Activated CD8-positive, alpha-beta memory T cell treated with anti-CD3 and anti-CD28 coated beads for 36 hours (primary cell): ENCODE measurements around the gene TGFBR1. TPM values are rescaled to one million over a fixed set of nuclear protein-coding genes. Genes with fewer than 3 reads are reported as not detected.

ENCODE experiments used
- CTCF ChIA-PET: fragments of 350-600 bp; sonication (Branson Sonifier 250); formaldehyde crosslinking; loops from one replicate; lab custom pipeline; 2021; ENCODE audit warnings: antibody characterized with exemption; lab: Charles Lee
- POLR2A ChIA-PET: fragments of 350-600 bp; sonication (Branson Sonifier 250); formaldehyde crosslinking; loops from one replicate; lab custom pipeline; 2021; ENCODE audit warnings: antibody characterized with exemption; lab: Charles Lee
- total RNA-seq, 2 experiments: library from RNA; stranded (reverse); gene quantifications; one replicate each; pipeline ENCODE4 v1.2.3, GENCODE V29; 2021

The TGFBR1 gene
- total RNA-seq, 2 experiments from 2014 or later, result 39.7 to 41.7 TPM

GRCh38 chr9:99121604-99122003 lies 16.7 kb downstream of the TGFBR1 start:
- ChIA-PET POLR2A (no interaction called here), CTCF (interaction anchor here (0.6 kb wide), 1 partner anchor 64 kb away, joined by 3 read pairs; no protein-coding TSS in a partner anchor)

GRCh38 chr9:99124534-99125255 lies 19.8 kb downstream of the TGFBR1 start:
- CTCF ChIA-PET, result no interaction called here

GRCh38 chr9:99125446-99125845 lies 20.5 kb downstream of the TGFBR1 start:
- CTCF ChIA-PET, result no interaction called here
- POLR2A ChIA-PET, result no interaction called here

More at GRCh38 chr9:99124534-99125255, 19.8 kb downstream of the TGFBR1 start:
- POLR2A ChIA-PET, result no interaction called here

DNA sequence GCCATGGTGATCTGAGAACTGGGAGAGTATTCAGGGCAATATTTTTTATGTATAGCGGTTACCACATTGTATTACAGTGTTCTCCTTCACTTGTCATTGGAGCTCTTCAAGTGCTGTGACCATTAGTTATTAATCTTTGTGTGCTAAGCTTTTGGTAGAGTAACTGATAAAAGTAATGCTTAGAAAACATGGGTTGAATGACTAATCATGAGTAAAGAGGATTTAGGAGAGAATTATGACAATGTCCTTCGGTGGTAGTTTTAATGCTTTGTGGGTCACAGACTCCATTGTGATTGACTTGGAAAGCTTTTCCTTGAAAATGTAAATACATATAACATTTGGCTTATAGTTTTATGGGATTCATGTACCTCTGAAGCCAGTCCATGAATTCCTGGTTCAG lies 21.4 kb downstream of the TGFBR1 start:
- POLR2A ChIA-PET, result no interaction called here

GRCh38 chr9:99127356-99128132 lies 22.6 kb downstream of the TGFBR1 start:
- POLR2A ChIA-PET, result interaction anchor here (0.5 kb wide), 1 partner anchor 61 kb away, joined by 7 read pairs; no protein-coding TSS in a partner anchor
- CTCF ChIA-PET, result interaction anchor here (0.7 to 2.0 kb wide), 3 partner anchors 9 to 70 kb away, joined by 3 to 6 read pairs (median 5); no protein-coding TSS in a partner anchor

More for the DNA sequence above, 21.4 kb downstream of the TGFBR1 start:
- CTCF ChIA-PET, result interaction anchor here (1.4 kb wide), 1 partner anchor 14 kb away, joined by 5 read pairs; no protein-coding TSS in a partner anchor

- CTCF ChIA-PET, result interaction anchor here (2.0 kb wide), 1 partner anchor 70 kb away, joined by 6 read pairs; no protein-coding TSS in a partner anchor
- POLR2A ChIA-PET, result interaction anchor here (0.5 kb wide), 1 partner anchor 61 kb away, joined by 7 read pairs; no protein-coding TSS in a partner anchor
Observed at GRCh38 chr9:99128133-99128406, 23.2 kb downstream of the TGFBR1 start.

DNA sequence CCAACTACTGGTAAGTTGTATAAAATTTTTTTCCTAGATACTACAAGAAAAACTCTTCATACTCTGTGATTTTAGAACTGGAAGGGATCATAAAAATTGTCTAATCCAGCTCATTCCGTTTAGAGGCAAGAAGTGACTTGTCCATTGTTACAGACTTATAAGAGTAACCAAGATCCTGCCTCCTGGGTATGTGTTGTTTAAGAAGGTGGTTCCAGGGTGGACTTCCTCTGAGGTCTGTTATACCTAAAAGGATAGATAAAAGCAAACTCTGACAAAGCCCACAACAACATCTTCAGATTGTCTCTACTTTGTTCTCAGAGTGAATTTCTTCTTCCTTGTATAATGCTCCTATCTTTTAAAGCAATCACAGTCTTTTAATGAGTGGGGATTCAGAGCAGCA lies 24.2 kb downstream of the TGFBR1 start:
- ChIA-PET POLR2A (no interaction called here), CTCF (no interaction called here)

GRCh38 chr9:99130069-99130468 lies 25.2 kb downstream of the TGFBR1 start:
- POLR2A ChIA-PET, result no interaction called here
- CTCF ChIA-PET, result no interaction called here

- CTCF ChIA-PET, result interaction anchor here (1.3 kb wide), 1 partner anchor 29 kb away, joined by 3 read pairs; the partner anchor contains the start of gene TGFBR1
- POLR2A ChIA-PET, result interaction anchor here (0.7 kb wide), 1 partner anchor 118 kb away, joined by 9 read pairs; no protein-coding TSS in a partner anchor
Observed at GRCh38 chr9:99133145-99133544, 28.2 kb downstream of the TGFBR1 start.

DNA sequence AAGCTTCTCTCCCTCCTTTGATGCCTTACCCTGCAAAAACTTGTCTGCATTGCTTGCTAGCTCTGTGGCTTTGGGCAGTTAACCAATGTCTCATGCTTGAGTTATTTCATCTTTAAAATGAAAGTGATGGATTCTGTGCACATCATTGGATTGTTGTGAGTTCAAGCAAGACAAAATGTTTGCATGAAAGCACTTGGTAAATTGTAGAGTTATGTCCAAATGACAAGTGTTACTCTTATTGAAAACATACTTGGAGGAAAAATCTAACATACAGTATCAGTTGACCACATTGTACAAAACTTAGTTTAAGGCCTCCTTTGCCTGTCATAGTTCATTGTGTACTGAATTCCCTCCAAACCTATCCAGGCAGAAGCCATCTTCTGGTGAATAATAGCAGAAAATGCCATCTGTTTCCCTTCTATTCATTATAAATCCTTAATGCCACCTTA lies 30.0 kb downstream of the TGFBR1 start:
- CTCF ChIA-PET, result interaction anchor here (1.2 kb wide), 1 partner anchor 136 kb away, joined by 3 read pairs; no protein-coding TSS in a partner anchor
- POLR2A ChIA-PET, result no interaction called here

DNA sequence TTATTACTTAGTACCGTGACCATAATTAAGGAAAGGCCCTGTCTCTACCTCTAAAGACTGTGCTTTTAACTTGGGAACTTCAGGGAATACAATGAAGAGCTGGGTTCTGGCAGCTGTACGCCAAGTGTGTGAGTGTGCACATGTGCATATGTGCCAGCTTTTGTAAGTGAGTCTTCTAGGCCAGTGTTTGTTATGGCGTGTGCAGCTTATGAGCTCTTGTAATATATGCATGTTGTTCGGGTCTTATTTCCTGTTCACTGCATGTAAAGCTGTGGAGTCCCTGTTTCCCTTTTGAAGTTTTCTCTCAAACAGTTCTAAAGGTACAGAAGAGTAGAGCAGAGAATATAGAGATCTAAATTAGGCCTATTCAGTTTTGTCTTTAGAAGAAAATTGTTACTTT lies 30.5 kb downstream of the TGFBR1 start:
- CTCF ChIA-PET, result no interaction called here

GRCh38 chr9:99137225-99137624 lies 32.3 kb downstream of the TGFBR1 start:
- CTCF ChIA-PET, result interaction anchor here (2.8 kb wide), 1 partner anchor 139 kb away, joined by 10 read pairs; no protein-coding TSS in a partner anchor
- POLR2A ChIA-PET, result no interaction called here

More for the DNA sequence above, 30.5 kb downstream of the TGFBR1 start:
- POLR2A ChIA-PET, result interaction anchor here (0.6 kb wide), 2 partner anchors 63 to 162 kb away, joined by 4 to 7 read pairs; no protein-coding TSS in a partner anchor

GRCh38 chr9:99137891-99138290 lies 33.0 kb downstream of the TGFBR1 start:
- ChIA-PET CTCF (interaction anchor here (2.8 kb wide), 1 partner anchor 140 kb away, joined by 10 read pairs; no protein-coding TSS in a partner anchor), POLR2A (no interaction called here)

GRCh38 chr9:99138424-99139284 lies 33.7 kb downstream of the TGFBR1 start:
- ChIA-PET CTCF (interaction anchor here (1.0 to 2.8 kb wide), 2 partner anchors 138 to 141 kb away, joined by 3 to 10 read pairs; no protein-coding TSS in a partner anchor), POLR2A (no interaction called here)

DNA sequence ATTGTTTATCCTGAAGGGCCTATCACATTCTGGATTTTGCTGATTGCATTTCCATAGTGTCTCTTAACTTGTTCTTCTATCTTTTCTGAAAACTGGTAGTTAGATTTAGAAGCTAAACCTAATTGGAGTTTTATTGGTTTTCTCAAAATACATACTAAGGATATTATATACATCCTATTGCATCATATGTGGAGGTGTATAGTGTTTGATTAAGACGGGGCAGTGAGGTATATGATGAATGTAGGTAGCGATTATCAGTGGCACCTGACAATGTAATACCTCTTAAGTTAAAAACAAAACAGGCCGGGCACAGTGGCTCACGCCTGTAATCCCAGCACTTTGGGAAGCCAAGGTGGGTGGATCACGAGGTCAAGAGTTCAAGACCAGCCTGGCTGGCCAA lies 35.0 kb downstream of the TGFBR1 start:
- ChIA-PET CTCF (interaction anchor here (1.0 to 1.8 kb wide), 4 partner anchors 13 to 292 kb away, joined by 3 to 6 read pairs (median 5); no protein-coding TSS in a partner anchor), POLR2A (no interaction called here)

DNA sequence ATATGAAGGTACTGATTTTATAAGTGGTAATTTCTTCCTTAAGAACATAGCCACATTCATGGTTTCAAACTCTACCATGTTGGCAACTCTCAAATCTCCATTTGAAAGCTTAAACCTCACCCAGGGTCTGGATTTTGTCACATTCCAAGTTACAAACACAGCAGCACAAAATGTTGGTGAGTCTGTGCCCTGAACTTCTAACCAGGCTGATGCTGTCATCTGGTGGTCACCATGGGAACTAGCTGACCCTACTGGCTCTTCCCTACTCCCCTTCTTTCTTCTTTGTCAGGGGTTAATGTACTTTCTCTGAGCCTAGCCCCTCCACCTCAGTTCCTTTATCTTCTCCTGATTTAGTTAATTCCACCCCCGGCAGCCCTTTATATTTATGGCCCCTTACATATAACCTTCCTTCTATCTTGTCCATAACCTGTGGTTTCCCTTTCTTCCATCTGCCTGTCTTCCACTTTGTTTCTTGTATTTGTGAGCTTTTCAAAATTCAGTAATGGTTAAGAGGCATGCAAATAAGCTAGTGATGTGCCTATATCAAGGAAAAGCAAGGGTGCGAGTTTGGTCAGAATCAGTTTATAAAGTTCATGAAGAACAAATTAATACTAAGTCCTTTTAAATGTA lies 35.9 kb downstream of the TGFBR1 start:
- ChIA-PET CTCF (interaction anchor here (0.7 to 3.0 kb wide), 12 partner anchors 10 to 294 kb away, joined by 3 to 11 read pairs (median 4); no protein-coding TSS in a partner anchor), POLR2A (no interaction called here)

DNA sequence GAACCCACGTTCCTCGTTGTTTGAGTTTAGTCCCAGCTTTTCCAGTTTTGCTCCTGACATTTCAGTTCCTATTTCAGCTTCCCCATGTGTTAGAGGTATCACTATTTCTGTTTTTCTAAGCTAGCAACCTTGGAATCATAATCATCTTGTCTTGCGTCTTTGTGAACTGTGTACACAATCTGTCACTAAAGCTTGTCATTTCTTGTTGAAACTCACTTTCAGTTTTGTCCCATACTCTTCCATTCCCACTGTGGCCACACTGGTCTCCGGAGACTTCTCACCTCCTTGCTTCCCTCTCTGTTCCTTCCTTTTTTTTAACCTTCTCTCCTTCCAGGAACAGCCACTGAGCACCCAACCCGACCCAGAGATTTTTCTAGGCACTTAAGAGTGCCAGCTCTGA lies 36.9 kb downstream of the TGFBR1 start:
- ChIA-PET POLR2A (no interaction called here), CTCF (interaction anchor here (1.2 to 3.0 kb wide), 4 partner anchors 40 to 295 kb away, joined by 3 to 11 read pairs (median 6); no protein-coding TSS in a partner anchor)

DNA sequence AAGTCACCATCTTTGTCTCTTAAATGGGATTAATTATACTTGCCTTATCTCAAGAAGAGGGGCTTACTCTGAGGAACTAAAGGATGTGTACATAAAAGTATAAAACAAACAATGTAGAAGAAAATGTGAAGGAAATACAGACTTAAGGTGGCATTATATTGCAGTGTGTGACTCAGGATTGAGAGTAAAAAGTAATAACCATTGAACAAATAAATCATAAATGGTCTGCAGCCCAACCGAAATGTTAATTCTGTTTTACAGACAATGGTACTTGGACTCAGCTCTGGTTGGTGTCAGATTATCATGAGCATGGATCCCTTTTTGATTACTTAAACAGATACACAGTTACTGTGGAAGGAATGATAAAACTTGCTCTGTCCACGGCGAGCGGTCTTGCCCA lies 37.4 kb downstream of the TGFBR1 start:
- POLR2A ChIA-PET, result no interaction called here
- CTCF ChIA-PET, result interaction anchor here (2.2 to 3.0 kb wide), 2 partner anchors 143 to 167 kb away, joined by 7 to 11 read pairs; no protein-coding TSS in a partner anchor
